Measurements from ENCODE around the gene FMC1.

- TF ChIP-seq CTCF (conservative IDR thresholded peaks at IDR 0.05 in 1 of 2, IDR thresholded peaks at IDR 0.05 in 1 of 2; ENCODE audit: low read depth in 1 of 2, low read length in 2 of 2) (no peak), EZH2 (IDR thresholded peaks at IDR 0.05; ENCODE audit: low read length, missing control alignments) (no peak)
Measured at GRCh38 chr7:139362302-139362701, 21.2 kb downstream of the FMC1 start.

Data from fibroblast of lung (primary cell).